K562 (cell line): ENCODE results near the gene GART. TPM values are rescaled to one million over a fixed set of nuclear protein-coding genes. Genes with fewer than 3 reads are reported as not detected.

Source experiments
- ELF1 ChIP-seq: fragments of 200-800 bp; sonication (Bioruptor generic); IDR thresholded peaks from 2 replicates; pipeline ENCODE4 v1.6.1; 2016; ENCODE audit warnings: missing genetic modification characterization, missing compliant biosample characterization
- ETS2 ChIP-seq: IDR thresholded peaks from 2 replicates; pipeline ENCODE4 v1.6.1; 2016; ENCODE audit warnings: borderline replicate concordance, missing genetic modification characterization, mild to moderate bottlenecking, moderate library complexity, missing compliant biosample characterization; ENCODE audit not compliant: poor library complexity, severe bottlenecking
- GABPA ChIP-seq: fragments of 200-800 bp; sonication (Bioruptor generic); conservative IDR thresholded peaks from 2 replicates; pipeline ENCODE4 v1.6.1; 2016; ENCODE audit warnings: low read depth, missing genetic modification characterization, missing compliant biosample characterization
- JUN ChIP-seq, 2 experiments: sonication (generic) in 1 of 2; formaldehyde crosslinking in 1 of 2; IDR thresholded peaks; 2 replicates each; pipeline versions ENCODE4 v1.6.1 to v1.8.0; 2012 to 2022; ENCODE audit warnings: borderline replicate concordance in 2 of 2, mild to moderate bottlenecking in 2 of 2, improper control_type of control experiment in 1 of 2, low read depth in 1 of 2, low read length in 1 of 2, missing genetic modification reagents in 1 of 2
- NCOA6 ChIP-seq: fragments of 450-650 bp; IDR thresholded peaks from 2 replicates; pipeline ENCODE4 v1.6.1; 2017; ENCODE audit warnings: mild to moderate bottlenecking
- SIN3A ChIP-seq, 2 experiments: fragments of 150-350 bp in 1 of 2; IDR thresholded peaks; 2 replicates each; pipeline ENCODE4 v1.6.1; 2011 to 2016; ENCODE audit warnings: borderline replicate concordance in 2 of 2, low read depth in 2 of 2, low read length in 2 of 2, mild to moderate bottlenecking in 2 of 2, moderate library complexity in 2 of 2; ENCODE audit not compliant: control insufficient read depth in 1 of 2
- SRSF9 ChIP-seq: fragments of 200-400 bp; formaldehyde crosslinking; IDR thresholded peaks from 2 replicates; pipeline ENCODE4 v1.6.1; 2017; ENCODE audit warnings: low read depth, low read length, borderline replicate concordance
- TBL1XR1 ChIP-seq, 2 experiments: IDR thresholded peaks; 2 replicates each; pipeline ENCODE4 v1.6.1; 2012; ENCODE audit warnings: improper control_type of control experiment in 2 of 2, low read length in 2 of 2, mild to moderate bottlenecking in 1 of 2
- ZKSCAN8 ChIP-seq: fragments of 200-800 bp; sonication (Bioruptor generic); IDR thresholded peaks from 2 replicates; pipeline ENCODE4 v1.6.1; 2016; ENCODE audit warnings: missing genetic modification characterization, missing compliant biosample characterization
- polyA plus RNA-seq, 8 experiments: library from polyadenylated mRNA; depleted of rRNA in 4 of 8; stranded (reverse) in 5 of 8; unstranded in 3 of 8; fragments of >200 nt; fragmentation: Nextera tagmentation in 2 of 8; fragmentation: Illumina TruSeq in 1 of 8; extraction: Ambion mirVana in 2 of 8; extraction: Trizol in 1 of 8; gene quantifications; 2 replicates each; pipeline versions ENCODE4 v1.2.1 to v1.2.3, GENCODE V29; 2011 to 2014; ENCODE audit warnings: inconsistent platforms in 1 of 8, missing spikeins in 1 of 8
- total RNA-seq, 7 experiments: library from RNA; depleted of rRNA in 6 of 7; stranded (reverse); fragments of >200 nt in 6 of 7; fragmentation: Illumina TruSeq in 2 of 7; extraction: Trizol in 2 of 7; gene quantifications; 2 replicates each; pipeline versions ENCODE4 v1.2.1 to v1.2.3, GENCODE V29; 2011 to 2021; ENCODE audit warnings: low replicate concordance in 1 of 7
- TF ChIP-seq, protein P1 (sequence below): fragments of 200-600 bp; sonication (generic); IDR thresholded peaks from one replicate; pipeline ENCODE4 v1.6.1; 2012; ENCODE audit warnings: mild to moderate bottlenecking, low read depth, low read length, inconsistent platforms
- TF ChIP-seq, protein P2 (sequence below): sonication (generic); formaldehyde crosslinking; IDR thresholded peaks from 2 replicates; pipeline ENCODE4 v1.8.0; 2022; ENCODE audit warnings: mild to moderate bottlenecking, missing genetic modification reagents

GART gene
- total and polyA plus RNA-seq, 9 of the 15 experiments (the other 6 are each of a cell fraction or from before 2014, with no cell fraction given), result 141 to 429 (median 349) TPM

DNA sequence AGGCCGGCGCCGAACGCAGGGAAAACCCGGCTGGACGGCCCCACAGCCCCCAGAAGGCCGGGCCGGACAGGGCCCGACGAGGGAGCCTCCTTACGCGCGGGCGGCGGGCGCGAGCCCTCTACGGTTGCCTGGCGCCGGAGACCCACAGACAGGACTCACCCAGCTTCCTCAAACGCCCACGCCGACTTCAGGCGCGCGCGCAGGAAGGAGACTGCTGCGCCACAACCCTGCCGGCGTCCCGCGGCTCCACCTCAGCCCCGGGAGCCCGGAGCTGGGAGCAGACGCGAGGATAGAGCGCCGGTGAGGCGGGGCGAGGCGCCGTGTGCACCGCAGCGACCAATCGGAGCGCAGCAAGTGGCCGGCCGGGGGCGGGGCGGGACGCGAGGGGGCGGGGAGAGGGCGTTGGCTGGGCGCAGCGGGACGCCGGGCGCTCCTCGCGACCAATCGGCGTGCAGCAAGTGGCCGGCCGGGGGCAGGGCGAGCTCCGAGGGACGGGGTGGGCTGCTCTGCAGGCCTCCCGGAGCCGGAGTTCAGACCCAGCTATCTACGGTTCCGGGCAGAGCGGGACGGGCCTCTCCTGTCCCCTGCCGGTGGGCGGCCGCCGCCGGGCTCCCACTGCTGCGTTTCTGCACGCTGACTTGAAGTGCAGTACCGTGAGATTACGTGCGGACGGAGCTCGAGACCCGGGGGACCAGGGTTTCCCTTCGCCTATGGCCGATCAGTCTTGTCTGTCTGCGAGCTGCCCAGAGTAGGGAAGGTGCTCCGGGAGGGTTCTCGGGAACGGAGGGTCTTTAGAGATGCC lies 62.0 kb downstream of the GART start, which contains the start of gene TMEM50B (continued):
- TF ChIP-seq, protein P1, sequence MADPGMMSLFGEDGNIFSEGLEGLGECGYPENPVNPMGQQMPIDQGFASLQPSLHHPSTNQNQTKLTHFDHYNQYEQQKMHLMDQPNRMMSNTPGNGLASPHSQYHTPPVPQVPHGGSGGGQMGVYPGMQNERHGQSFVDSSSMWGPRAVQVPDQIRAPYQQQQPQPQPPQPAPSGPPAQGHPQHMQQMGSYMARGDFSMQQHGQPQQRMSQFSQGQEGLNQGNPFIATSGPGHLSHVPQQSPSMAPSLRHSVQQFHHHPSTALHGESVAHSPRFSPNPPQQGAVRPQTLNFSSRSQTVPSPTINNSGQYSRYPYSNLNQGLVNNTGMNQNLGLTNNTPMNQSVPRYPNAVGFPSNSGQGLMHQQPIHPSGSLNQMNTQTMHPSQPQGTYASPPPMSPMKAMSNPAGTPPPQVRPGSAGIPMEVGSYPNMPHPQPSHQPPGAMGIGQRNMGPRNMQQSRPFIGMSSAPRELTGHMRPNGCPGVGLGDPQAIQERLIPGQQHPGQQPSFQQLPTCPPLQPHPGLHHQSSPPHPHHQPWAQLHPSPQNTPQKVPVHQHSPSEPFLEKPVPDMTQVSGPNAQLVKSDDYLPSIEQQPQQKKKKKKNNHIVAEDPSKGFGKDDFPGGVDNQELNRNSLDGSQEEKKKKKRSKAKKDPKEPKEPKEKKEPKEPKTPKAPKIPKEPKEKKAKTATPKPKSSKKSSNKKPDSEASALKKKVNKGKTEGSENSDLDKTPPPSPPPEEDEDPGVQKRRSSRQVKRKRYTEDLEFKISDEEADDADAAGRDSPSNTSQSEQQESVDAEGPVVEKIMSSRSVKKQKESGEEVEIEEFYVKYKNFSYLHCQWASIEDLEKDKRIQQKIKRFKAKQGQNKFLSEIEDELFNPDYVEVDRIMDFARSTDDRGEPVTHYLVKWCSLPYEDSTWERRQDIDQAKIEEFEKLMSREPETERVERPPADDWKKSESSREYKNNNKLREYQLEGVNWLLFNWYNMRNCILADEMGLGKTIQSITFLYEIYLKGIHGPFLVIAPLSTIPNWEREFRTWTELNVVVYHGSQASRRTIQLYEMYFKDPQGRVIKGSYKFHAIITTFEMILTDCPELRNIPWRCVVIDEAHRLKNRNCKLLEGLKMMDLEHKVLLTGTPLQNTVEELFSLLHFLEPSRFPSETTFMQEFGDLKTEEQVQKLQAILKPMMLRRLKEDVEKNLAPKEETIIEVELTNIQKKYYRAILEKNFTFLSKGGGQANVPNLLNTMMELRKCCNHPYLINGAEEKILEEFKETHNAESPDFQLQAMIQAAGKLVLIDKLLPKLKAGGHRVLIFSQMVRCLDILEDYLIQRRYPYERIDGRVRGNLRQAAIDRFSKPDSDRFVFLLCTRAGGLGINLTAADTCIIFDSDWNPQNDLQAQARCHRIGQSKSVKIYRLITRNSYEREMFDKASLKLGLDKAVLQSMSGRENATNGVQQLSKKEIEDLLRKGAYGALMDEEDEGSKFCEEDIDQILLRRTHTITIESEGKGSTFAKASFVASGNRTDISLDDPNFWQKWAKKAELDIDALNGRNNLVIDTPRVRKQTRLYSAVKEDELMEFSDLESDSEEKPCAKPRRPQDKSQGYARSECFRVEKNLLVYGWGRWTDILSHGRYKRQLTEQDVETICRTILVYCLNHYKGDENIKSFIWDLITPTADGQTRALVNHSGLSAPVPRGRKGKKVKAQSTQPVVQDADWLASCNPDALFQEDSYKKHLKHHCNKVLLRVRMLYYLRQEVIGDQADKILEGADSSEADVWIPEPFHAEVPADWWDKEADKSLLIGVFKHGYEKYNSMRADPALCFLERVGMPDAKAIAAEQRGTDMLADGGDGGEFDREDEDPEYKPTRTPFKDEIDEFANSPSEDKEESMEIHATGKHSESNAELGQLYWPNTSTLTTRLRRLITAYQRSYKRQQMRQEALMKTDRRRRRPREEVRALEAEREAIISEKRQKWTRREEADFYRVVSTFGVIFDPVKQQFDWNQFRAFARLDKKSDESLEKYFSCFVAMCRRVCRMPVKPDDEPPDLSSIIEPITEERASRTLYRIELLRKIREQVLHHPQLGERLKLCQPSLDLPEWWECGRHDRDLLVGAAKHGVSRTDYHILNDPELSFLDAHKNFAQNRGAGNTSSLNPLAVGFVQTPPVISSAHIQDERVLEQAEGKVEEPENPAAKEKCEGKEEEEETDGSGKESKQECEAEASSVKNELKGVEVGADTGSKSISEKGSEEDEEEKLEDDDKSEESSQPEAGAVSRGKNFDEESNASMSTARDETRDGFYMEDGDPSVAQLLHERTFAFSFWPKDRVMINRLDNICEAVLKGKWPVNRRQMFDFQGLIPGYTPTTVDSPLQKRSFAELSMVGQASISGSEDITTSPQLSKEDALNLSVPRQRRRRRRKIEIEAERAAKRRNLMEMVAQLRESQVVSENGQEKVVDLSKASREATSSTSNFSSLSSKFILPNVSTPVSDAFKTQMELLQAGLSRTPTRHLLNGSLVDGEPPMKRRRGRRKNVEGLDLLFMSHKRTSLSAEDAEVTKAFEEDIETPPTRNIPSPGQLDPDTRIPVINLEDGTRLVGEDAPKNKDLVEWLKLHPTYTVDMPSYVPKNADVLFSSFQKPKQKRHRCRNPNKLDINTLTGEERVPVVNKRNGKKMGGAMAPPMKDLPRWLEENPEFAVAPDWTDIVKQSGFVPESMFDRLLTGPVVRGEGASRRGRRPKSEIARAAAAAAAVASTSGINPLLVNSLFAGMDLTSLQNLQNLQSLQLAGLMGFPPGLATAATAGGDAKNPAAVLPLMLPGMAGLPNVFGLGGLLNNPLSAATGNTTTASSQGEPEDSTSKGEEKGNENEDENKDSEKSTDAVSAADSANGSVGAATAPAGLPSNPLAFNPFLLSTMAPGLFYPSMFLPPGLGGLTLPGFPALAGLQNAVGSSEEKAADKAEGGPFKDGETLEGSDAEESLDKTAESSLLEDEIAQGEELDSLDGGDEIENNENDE, result no peak
- TF ChIP-seq GABPA, result peak; percentile 71
- 0 out of 2 replicates have a peak, but pooled peaks have one; percentile 27 for TF ChIP-seq NCOA6
- no peak for TF ChIP-seq TBL1XR1 (IDR thresholded peaks at IDR 0.05; ENCODE audit: low read length in 2 of 2)
- TF ChIP-seq ELF1 (tag), result peak; percentile 79
- TF ChIP-seq SRSF9, result no peak
- TF ChIP-seq, protein P2, sequence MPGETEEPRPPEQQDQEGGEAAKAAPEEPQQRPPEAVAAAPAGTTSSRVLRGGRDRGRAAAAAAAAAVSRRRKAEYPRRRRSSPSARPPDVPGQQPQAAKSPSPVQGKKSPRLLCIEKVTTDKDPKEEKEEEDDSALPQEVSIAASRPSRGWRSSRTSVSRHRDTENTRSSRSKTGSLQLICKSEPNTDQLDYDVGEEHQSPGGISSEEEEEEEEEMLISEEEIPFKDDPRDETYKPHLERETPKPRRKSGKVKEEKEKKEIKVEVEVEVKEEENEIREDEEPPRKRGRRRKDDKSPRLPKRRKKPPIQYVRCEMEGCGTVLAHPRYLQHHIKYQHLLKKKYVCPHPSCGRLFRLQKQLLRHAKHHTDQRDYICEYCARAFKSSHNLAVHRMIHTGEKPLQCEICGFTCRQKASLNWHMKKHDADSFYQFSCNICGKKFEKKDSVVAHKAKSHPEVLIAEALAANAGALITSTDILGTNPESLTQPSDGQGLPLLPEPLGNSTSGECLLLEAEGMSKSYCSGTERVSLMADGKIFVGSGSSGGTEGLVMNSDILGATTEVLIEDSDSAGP, result no peak
- peak; percentile 51; the same call in 1 of the 2 replicates for TF ChIP-seq JUN (IDR thresholded peaks at IDR 0.05; ENCODE audit: borderline replicate concordance, low read depth, low read length)
- no peak for TF ChIP-seq JUN (CRISPR knock-in tag; IDR thresholded peaks at IDR 0.05; ENCODE audit: borderline replicate concordance)
- no peak for TF ChIP-seq ETS2 (tag)
- peak in 1 of 2 experiments; percentile 84; a peak in 2 of 4 replicates for TF ChIP-seq SIN3A (IDR thresholded peaks at IDR 0.05; ENCODE audit: borderline replicate concordance in 2 of 2, control insufficient read depth in 1 of 2, low read depth in 2 of 2, low read length in 2 of 2)
- TF ChIP-seq ZKSCAN8 (CRISPR knock-in tag), result no peak
